ENCODE data around the gene CCNI2.
"Not testable (repeated sequence)": the region's sequence is repeated elsewhere in the genome, so short reads cannot be mapped to it uniquely, and the experiment has no call there.

Gene CCNI2

GRCh38 chr5:132790201-132790865 is 43.1 kb downstream of the CCNI2 start:
- H3K36me3 Mint-ChIP-seq (ENCODE audit: low read depth) = no peaks in the 10 kb centered on the region

GRCh38 chr5:132791026-132791425 is 43.8 kb downstream of the CCNI2 start:
- Mint-ChIP-seq H3K4me1 (ENCODE audit: low read depth) (peaks cover 5% of the 10 kb centered on the region), H3K27ac (no peak overlapping the region), H3K27me3 (ENCODE audit: low read depth) (peaks cover 36% of the 10 kb centered on the region), H3K36me3 (ENCODE audit: low read depth) (no peaks in the 10 kb centered on the region), H3K4me3 (no peak overlapping the region), H3K9me3 (no peaks in the 10 kb centered on the region)
- no peak for DNase-seq (ENCODE audit: low spot score)

More at GRCh38 chr5:132790201-132790865, 43.1 kb downstream of the CCNI2 start:
- no peak for DNase-seq (ENCODE audit: low spot score)
- Mint-ChIP-seq H3K4me3 (no peak overlapping the region), H3K9me3 (no peaks in the 10 kb centered on the region), H3K27me3 (ENCODE audit: low read depth) (peaks cover 40% of the 10 kb centered on the region), H3K4me1 (ENCODE audit: low read depth) (peaks cover 5% of the 10 kb centered on the region), H3K27ac (no peak overlapping the region)

DNA sequence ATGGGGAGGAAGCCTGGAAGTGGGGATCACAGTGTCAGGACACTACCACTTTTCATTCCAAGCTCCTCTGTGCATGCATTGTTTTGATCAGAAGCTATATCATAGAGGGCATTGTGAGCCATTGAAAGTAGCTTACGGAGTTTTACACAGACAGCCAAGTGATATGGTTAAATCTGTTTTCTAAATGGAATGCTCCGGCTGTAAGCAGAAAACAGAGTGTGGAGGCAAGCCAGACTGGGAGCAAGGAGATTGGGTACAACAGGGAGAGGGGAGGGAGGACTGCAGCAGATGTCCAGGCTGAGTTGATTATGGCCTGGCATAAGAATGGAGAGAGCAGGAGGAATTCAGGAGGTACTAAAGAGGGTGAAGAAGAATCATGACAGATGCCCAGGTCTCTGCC is 50.4 kb downstream of the CCNI2 start:
- Mint-ChIP-seq H3K4me3 (no peak overlapping the region), H3K9me3 (no peaks in the 10 kb centered on the region), H3K36me3 (ENCODE audit: low read depth) (no peaks in the 10 kb centered on the region), H3K27ac (no peak overlapping the region), H3K4me1 (ENCODE audit: low read depth) (peaks cover 4% of the 10 kb centered on the region), H3K27me3 (ENCODE audit: low read depth) (peaks cover 54% of the 10 kb centered on the region)
- no peak for DNase-seq (ENCODE audit: low spot score)

- H3K9me3 Mint-ChIP-seq = no peaks in the 10 kb centered on the region
- DNase-seq (ENCODE audit: low spot score) = no peak
- no peaks in the 10 kb centered on the region for H3K36me3 Mint-ChIP-seq (ENCODE audit: low read depth)
- H3K27me3 Mint-ChIP-seq (ENCODE audit: low read depth) = peaks cover 54% of the 10 kb centered on the region
- no peak overlapping the region for H3K27ac Mint-ChIP-seq
- H3K4me3 Mint-ChIP-seq = no peak overlapping the region
- H3K4me1 Mint-ChIP-seq (ENCODE audit: low read depth) = peaks cover 4% of the 10 kb centered on the region
Observed at GRCh38 chr5:132799392-132799791, 52.2 kb downstream of the CCNI2 start.

DNA sequence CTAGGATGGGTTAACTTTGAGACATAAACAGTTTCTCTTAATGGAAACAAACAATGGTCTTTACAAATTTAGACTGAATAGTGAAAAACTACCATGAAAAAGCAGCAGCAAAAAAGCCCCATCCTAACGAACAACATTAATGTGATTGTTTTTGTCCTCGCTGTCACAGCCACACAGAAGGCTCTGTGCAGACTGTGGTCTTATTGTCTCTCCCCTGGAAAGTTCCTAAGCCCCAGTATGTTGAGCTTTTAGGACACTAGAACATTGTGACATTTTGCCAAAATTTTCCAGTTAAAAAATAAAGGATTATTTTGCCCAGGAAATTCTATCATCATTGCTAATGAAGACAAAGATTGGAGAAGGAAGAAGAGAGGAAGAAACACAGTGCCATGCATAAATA is 53.3 kb downstream of the CCNI2 start:
- no peak overlapping the region for H3K4me3 Mint-ChIP-seq
- H3K27ac Mint-ChIP-seq = no peak overlapping the region
- H3K27me3 Mint-ChIP-seq (ENCODE audit: low read depth) = peaks cover 58% of the 10 kb centered on the region
- no peaks in the 10 kb centered on the region for H3K36me3 Mint-ChIP-seq (ENCODE audit: low read depth)
- no peak for DNase-seq (ENCODE audit: low spot score)
- no peaks in the 10 kb centered on the region for H3K9me3 Mint-ChIP-seq
- H3K4me1 Mint-ChIP-seq (ENCODE audit: low read depth) = peaks cover 4% of the 10 kb centered on the region

DNA sequence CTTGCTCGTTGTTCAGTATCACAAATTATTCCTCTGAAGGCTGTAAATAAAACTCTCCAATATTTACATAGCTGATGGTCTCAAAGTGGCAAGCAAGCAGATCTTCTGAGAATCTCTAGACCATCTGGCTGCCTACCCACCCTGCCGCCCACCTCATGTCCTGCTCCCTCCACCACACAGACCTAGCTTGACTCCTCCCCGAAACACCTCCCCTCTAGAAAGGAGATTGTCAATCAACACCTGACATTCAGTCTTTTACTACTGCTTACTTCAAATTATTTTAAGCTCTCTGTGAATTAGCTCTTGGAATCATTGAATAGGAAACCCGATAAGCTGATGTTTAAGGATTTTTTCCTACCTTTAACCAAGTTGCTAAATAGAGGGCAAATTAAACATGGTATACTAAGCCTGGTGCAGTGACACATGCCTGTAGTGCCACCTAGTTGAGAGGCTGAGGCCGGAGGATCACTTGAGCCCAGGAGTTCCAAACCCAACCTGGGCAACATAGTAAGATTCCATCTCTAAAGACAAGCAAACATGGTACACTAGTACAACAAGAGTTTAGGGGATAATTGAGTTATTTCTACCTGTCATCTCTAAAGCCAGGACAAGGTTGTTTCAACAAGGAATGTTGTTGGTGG is 54.9 kb downstream of the CCNI2 start:
- no peak overlapping the region for H3K4me3 Mint-ChIP-seq
- H3K9me3 Mint-ChIP-seq = no peaks in the 10 kb centered on the region
- no peaks in the 10 kb centered on the region for H3K36me3 Mint-ChIP-seq (ENCODE audit: low read depth)
- no peak for DNase-seq (ENCODE audit: low spot score)
- peaks cover 56% of the 10 kb centered on the region for H3K27me3 Mint-ChIP-seq (ENCODE audit: low read depth)
- no peak overlapping the region for H3K27ac Mint-ChIP-seq
- peaks cover 4% of the 10 kb centered on the region for H3K4me1 Mint-ChIP-seq (ENCODE audit: low read depth)

DNA sequence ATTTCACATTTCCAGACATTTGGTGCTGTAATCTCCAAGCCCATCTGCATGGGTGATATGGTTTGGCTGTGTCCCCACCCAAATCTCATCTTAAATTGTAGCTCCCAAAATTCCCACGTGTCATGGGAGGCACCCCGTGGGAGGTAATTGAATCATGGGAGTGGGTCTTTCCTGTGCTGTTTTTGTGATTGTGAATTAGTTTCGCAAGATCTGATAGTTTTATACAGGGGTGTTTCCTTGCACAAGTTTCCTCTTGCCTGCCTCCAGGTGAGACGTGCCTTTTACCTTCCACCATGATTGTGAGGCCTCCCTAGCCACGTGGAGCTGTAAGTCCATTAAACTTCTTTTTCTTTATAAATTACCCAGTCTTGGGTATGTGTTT is 55.5 kb downstream of the CCNI2 start:
- not testable (repeated sequence) for H3K4me3 Mint-ChIP-seq; H3K36me3 Mint-ChIP-seq (ENCODE audit: low read depth); H3K27ac Mint-ChIP-seq; H3K4me1 Mint-ChIP-seq (ENCODE audit: low read depth); DNase-seq (ENCODE audit: low spot score); H3K9me3 Mint-ChIP-seq
- H3K27me3 Mint-ChIP-seq (ENCODE audit: low read depth) = peaks cover 58% of the 10 kb centered on the region
